Measurements from ENCODE around the gene BCL2.

Gene BCL2

DNA sequence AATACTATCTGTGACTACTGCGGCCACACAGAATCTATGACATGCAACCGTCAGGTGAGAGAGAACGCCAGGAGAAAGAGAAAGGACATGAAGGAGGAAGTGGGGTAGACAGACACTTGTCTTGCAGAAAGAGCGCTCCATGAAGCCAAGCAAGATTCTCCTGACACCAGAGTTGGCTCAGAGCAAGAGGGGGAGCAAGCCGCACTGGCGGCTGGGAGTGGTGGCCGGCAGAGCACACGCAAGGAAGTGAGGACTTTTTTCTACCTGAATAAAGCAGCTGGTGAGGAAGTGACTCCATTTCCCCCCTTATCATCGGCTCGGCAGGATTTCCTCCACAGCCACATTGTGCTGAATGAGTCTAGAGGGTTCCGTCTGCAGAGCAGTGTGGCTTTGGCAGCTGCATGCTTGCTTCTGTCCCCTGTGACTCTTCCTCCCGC is 181.6 kb downstream of the BCL2 start:
- TF ChIP-seq CTCF (IDR thresholded peaks at IDR 0.05), result no peak
- H3K4me1 ChIP-seq (ENCODE audit: control insufficient read depth in 1 of 2, insufficient read depth in 1 of 2, low read depth in 1 of 2, low read length in 1 of 2), result peaks cover 21 to 25% of the 10 kb centered on the region in 2 experiments

GRCh38 chr18:63135101-63135500 is 184.5 kb downstream of the BCL2 start:
- peaks cover 15 to 19% of the 10 kb centered on the region in 2 experiments for H3K4me1 ChIP-seq (ENCODE audit: control insufficient read depth in 1 of 2, insufficient read depth in 1 of 2, low read depth in 1 of 2, low read length in 1 of 2)
- no peak for TF ChIP-seq CTCF (IDR thresholded peaks at IDR 0.05)

More for the DNA sequence above, 181.6 kb downstream of the BCL2 start:
- no peaks in the 10 kb centered on the region for H3K27me3 ChIP-seq
- H3K36me3 ChIP-seq, result no peaks in the 10 kb centered on the region
- peak overlapping the region; percentile 42 to 52 for H3K4me3 ChIP-seq (ENCODE audit: low read depth in 1 of 2, low read length in 1 of 2)
- H3K27ac ChIP-seq, result peak overlapping the region; percentile 45
- no peaks in the 10 kb centered on the region for H3K9me3 ChIP-seq

GRCh38 chr18:63132819-63133200 is 186.8 kb downstream of the BCL2 start:
- TF ChIP-seq CTCF (IDR thresholded peaks at IDR 0.05), result no peak
- no peak overlapping the region for H3K4me3 ChIP-seq (ENCODE audit: low read depth in 1 of 2, low read length in 1 of 2)
- no peaks in the 10 kb centered on the region for H3K36me3 ChIP-seq
- peaks cover 2 to 3% of the 10 kb centered on the region in 2 experiments for H3K4me1 ChIP-seq (ENCODE audit: control insufficient read depth in 1 of 2, insufficient read depth in 1 of 2, low read depth in 1 of 2, low read length in 1 of 2)
- no peak overlapping the region for H3K27ac ChIP-seq
- H3K9me3 ChIP-seq, result no peaks in the 10 kb centered on the region
- no peaks in the 10 kb centered on the region for H3K27me3 ChIP-seq

More at GRCh38 chr18:63135101-63135500, 184.5 kb downstream of the BCL2 start:
- Histone ChIP-seq H3K27ac (no peak overlapping the region), H3K9me3 (no peaks in the 10 kb centered on the region), H3K27me3 (no peaks in the 10 kb centered on the region), H3K36me3 (no peaks in the 10 kb centered on the region), H3K4me3 (ENCODE audit: low read depth in 1 of 2, low read length in 1 of 2) (no peak overlapping the region)

DNA sequence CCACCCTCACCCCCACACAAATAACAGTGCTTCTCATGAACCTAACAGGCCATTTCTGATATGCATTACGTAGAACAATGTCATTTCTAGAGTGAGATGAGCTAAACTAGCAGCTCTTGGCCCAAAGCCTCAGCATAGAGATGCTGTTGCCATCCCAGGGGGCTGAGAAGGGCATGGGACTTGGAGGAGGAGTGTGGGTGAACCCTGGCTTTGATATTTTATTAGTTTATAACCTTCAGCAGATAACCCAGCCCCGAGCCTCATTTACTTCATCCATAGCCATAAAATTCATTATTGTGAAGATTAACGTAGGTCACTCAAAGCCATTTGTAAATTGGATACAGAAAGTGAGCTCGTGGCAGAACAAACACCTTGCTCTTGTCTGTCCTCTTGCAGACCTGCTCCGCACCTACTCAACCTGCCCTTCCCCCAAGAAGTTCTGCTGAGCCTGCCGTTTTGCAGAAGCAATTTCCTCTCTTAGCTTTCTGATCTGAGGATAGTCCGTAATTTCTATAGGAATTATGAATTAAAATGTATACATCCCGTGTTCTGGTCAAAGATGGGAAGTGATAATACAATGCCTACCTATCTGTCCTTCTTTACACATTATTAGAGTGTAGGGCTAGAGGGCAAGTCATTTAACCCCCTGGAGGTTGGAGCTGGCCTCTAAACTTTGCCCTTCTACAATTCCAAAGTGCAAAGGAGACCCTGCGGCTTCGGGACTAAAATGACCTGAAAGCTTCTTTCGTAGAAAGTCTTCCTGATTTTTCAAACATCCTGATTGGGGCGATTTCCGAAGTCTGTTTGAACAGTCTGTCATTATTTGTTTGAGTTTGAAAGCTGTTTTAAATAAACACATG is 187.4 kb downstream of the BCL2 start:
- TF ChIP-seq CTCF (IDR thresholded peaks at IDR 0.05), result no peak
- H3K36me3 ChIP-seq, result no peaks in the 10 kb centered on the region
- H3K4me3 ChIP-seq (ENCODE audit: low read depth in 1 of 2, low read length in 1 of 2), result no peak overlapping the region
- no peaks in the 10 kb centered on the region for H3K27me3 ChIP-seq
- no peaks in the 10 kb centered on the region for H3K4me1 ChIP-seq (ENCODE audit: control insufficient read depth in 1 of 2, insufficient read depth in 1 of 2, low read depth in 1 of 2, low read length in 1 of 2)
- H3K9me3 ChIP-seq, result no peaks in the 10 kb centered on the region
- H3K27ac ChIP-seq, result no peak overlapping the region

GRCh38 chr18:63131106-63131958 is 188.2 kb downstream of the BCL2 start:
- Histone ChIP-seq H3K4me1 (ENCODE audit: control insufficient read depth in 1 of 2, insufficient read depth in 1 of 2, low read depth in 1 of 2, low read length in 1 of 2) (no peaks in the 10 kb centered on the region), H3K27ac (no peak overlapping the region), H3K9me3 (no peaks in the 10 kb centered on the region), H3K36me3 (no peaks in the 10 kb centered on the region), H3K4me3 (ENCODE audit: low read depth in 1 of 2, low read length in 1 of 2) (no peak overlapping the region), H3K27me3 (no peaks in the 10 kb centered on the region)
- no peak for TF ChIP-seq CTCF (IDR thresholded peaks at IDR 0.05)

All from neutrophil (primary cell).